PC-3 (cell line): ENCODE data around the gene RPL27A. TPM values are rescaled to one million over a fixed set of nuclear protein-coding genes. Genes with fewer than 3 reads are reported as not detected.

ENCODE experiments used
- ATAC-seq: fragments of 200-7000 bp; cut with Tn5 transposase; 2 replicates; pipeline ENCODE4 v1.9.1; 2020; ENCODE audit warnings: mild to moderate bottlenecking, moderate library complexity
- BruUV-seq: library from RNA; stranded (reverse); fragments of 400-500 nt; replicated peaks from 2 replicates; lab custom pipeline; 2021; lab: Mats Ljungman, UMichigan
- CTCF ChIA-PET: fragments of 300-600 bp; sonication (Branson Sonifier 250); formaldehyde crosslinking; loops from one replicate; lab custom pipeline; 2022; ENCODE audit warnings: antibody characterized with exemption; lab: Charles Lee
- POLR2A ChIA-PET: fragments of 300-600 bp; sonication (Branson Sonifier 250); formaldehyde crosslinking; loops from one replicate; lab custom pipeline; 2022; ENCODE audit warnings: antibody characterized with exemption; ENCODE audit not compliant: unreplicated experiment; lab: Charles Lee
- DNase-seq: peaks from one replicate; pipeline ENCODE4 v3.0.0-alpha.2; 2015
- H2AFZ ChIP-seq: fragments of 300-600 bp; sonication (generic); 2 replicates; pipeline ENCODE4 v1.6.0; 2016; ENCODE audit warnings: antibody characterized with exemption, low read length
- H3F3A ChIP-seq: fragments of 300-600 bp; sonication (generic); one replicate; pipeline ENCODE4 v1.6.0; 2017; ENCODE audit warnings: antibody characterized with exemption, low read length, control low read depth, mild to moderate bottlenecking; ENCODE audit not compliant: unreplicated experiment
- H3K27ac ChIP-seq: fragments of 300-600 bp; sonication (generic); 2 replicates; pipeline ENCODE4 v1.5.1; 2016; ENCODE audit warnings: mild to moderate bottlenecking, low read length
- H3K27me3 ChIP-seq: fragments of 300-600 bp; sonication (generic); 2 replicates; pipeline ENCODE4 v1.6.1; 2016; ENCODE audit warnings: low read length, mixed read lengths
- H3K36me3 ChIP-seq: fragments of 300-600 bp; sonication (generic); 2 replicates; pipeline ENCODE4 v1.6.1; 2016; ENCODE audit warnings: low read depth, mixed run types, low read length, mixed read lengths
- H3K4me1 ChIP-seq: fragments of 300-600 bp; sonication (generic); 2 replicates; pipeline ENCODE4 v1.5.1; 2016; ENCODE audit warnings: low read length; ENCODE audit not compliant: insufficient read depth
- H3K4me2 ChIP-seq: fragments of 300-600 bp; sonication (generic); 2 replicates; pipeline ENCODE4 v1.6.0; 2016; ENCODE audit warnings: low read length
- H3K4me3 ChIP-seq: fragments of 300-600 bp; sonication (generic); 2 replicates; pipeline ENCODE4 v1.5.1; 2016; ENCODE audit warnings: mild to moderate bottlenecking, low read length, mixed read lengths
- H3K79me2 ChIP-seq: fragments of 300-600 bp; sonication (generic); 2 replicates; pipeline ENCODE4 v1.6.1; 2017; ENCODE audit warnings: low read length, mixed read lengths
- H3K9ac ChIP-seq: fragments of 300-600 bp; sonication (generic); 2 replicates; pipeline ENCODE4 v1.6.0; 2016; ENCODE audit warnings: mild to moderate bottlenecking, low read length
- H3K9me2 ChIP-seq: fragments of 300-600 bp; sonication (generic); replicated peaks from 2 replicates; pipeline ENCODE4 v1.6.1; 2016; ENCODE audit warnings: mixed run types, low read length, mixed read lengths
- H3K9me3 ChIP-seq: fragments of 300-600 bp; sonication (generic); 2 replicates; pipeline ENCODE4 v1.6.1; 2016; ENCODE audit warnings: low read length, mixed read lengths
- H4K20me1 ChIP-seq: fragments of 300-600 bp; sonication (generic); 2 replicates; pipeline ENCODE4 v1.6.1; 2016; ENCODE audit warnings: low read length, mixed read lengths
- CTCF ChIP-seq: fragments of 300-600 bp; sonication (generic); conservative IDR thresholded peaks from 2 replicates; pipeline ENCODE4 v1.5.1; 2017; ENCODE audit warnings: antibody characterized with exemption, low read depth, mild to moderate bottlenecking, low read length
- EZH2 ChIP-seq: fragments of 300-600 bp; sonication (generic); IDR thresholded peaks from one replicate; pipeline ENCODE4 v1.6.1; 2017; ENCODE audit warnings: antibody characterized with exemption, mild to moderate bottlenecking, low read length; ENCODE audit not compliant: unreplicated experiment
- EZH2phosphoT487 ChIP-seq: fragments of 300-600 bp; sonication (generic); IDR thresholded peaks from 2 replicates; pipeline ENCODE4 v1.6.1; 2018; ENCODE audit warnings: mild to moderate bottlenecking, antibody characterized with exemption, low read length, borderline replicate concordance
- intact Hi-C: fragments of 100-400 bp; cut with micrococcal nuclease; formaldehyde crosslinking; loops from 2 replicates; pipeline ENCODE4 v1.9.0; 2023
- total RNA-seq: library from RNA; depleted of rRNA; stranded (reverse); fragments of >200 nt; gene quantifications from 2 replicates; pipeline ENCODE4 v1.2.3, GENCODE V29; 2014

Gene RPL27A
- total RNA-seq, 1 experiment from 2014 or later: 1,132 TPM

GRCh38 chr11:8691601-8692000, 9.0 kb downstream of the RPL27A start:
- Histone ChIP-seq H3K9me3 (no peaks in the 10 kb centered on the region), H3K27ac (no peak overlapping the region), H3K9ac (no peak overlapping the region), H4K20me1 (no peaks in the 10 kb centered on the region), H3K9me2 (no peaks in the 10 kb centered on the region), H3K4me3 (no peak overlapping the region), H3K36me3 (peaks cover 23% of the 10 kb centered on the region), H3F3A (peaks cover 14% of the 10 kb centered on the region), H3K79me2 (peaks cover 30% of the 10 kb centered on the region), H3K27me3 (no peaks in the 10 kb centered on the region), H2AFZ (no peak overlapping the region), H3K4me2 (no peak overlapping the region), H3K4me1 (peaks cover 27% of the 10 kb centered on the region)
- TF ChIP-seq EZH2phosphoT487 (no peak), CTCF (no peak), EZH2 (no peak)
- DNase-seq (no peak), ATAC-seq (no peak)
- intact Hi-C loops: no loop called here
- CTCF ChIA-PET: no interaction called here
- POLR2A ChIA-PET: no interaction called here
- no TSS peak for BruUV-seq

GRCh38 chr11:8692417-8692816, 9.8 kb downstream of the RPL27A start:
- Histone ChIP-seq H3K9me2 (no peaks in the 10 kb centered on the region), H3F3A (peaks cover 9% of the 10 kb centered on the region), H3K36me3 (peaks cover 19% of the 10 kb centered on the region), H3K4me3 (no peak overlapping the region), H3K4me1 (peaks cover 19% of the 10 kb centered on the region), H4K20me1 (no peaks in the 10 kb centered on the region), H3K4me2 (no peak overlapping the region), H3K79me2 (peaks cover 30% of the 10 kb centered on the region), H3K27me3 (no peaks in the 10 kb centered on the region), H3K9me3 (no peaks in the 10 kb centered on the region), H2AFZ (no peak overlapping the region), H3K27ac (no peak overlapping the region), H3K9ac (no peak overlapping the region)
- no TSS peak for BruUV-seq
- intact Hi-C loops: no loop called here
- DNase-seq (no peak), ATAC-seq (no peak)
- CTCF ChIA-PET: no interaction called here
- TF ChIP-seq EZH2: no peak
- no peak for TF ChIP-seq CTCF
- TF ChIP-seq EZH2phosphoT487: no peak
- POLR2A ChIA-PET: no interaction called here

GRCh38 chr11:8693010-8693551, 10.5 kb downstream of the RPL27A start:
- no TSS peak for BruUV-seq
- H3K9me3 ChIP-seq: no peaks in the 10 kb centered on the region
- no peaks in the 10 kb centered on the region for H4K20me1 ChIP-seq
- no peak for DNase-seq
- H3K27me3 ChIP-seq: no peaks in the 10 kb centered on the region
- H3K27ac ChIP-seq: no peak overlapping the region
- intact Hi-C loops: no loop called here
- POLR2A ChIA-PET: no interaction called here
- no peak overlapping the region for H3K9ac ChIP-seq
- ATAC-seq: no peak
- H3K4me2 ChIP-seq: no peak overlapping the region
- H3K79me2 ChIP-seq: peaks cover 30% of the 10 kb centered on the region
- no peak overlapping the region for H3K4me3 ChIP-seq
- peaks cover 6% of the 10 kb centered on the region for H3F3A ChIP-seq
- H3K9me2 ChIP-seq: no peaks in the 10 kb centered on the region
- TF ChIP-seq EZH2 (no peak), CTCF (no peak), EZH2phosphoT487 (no peak)
- peaks cover 22% of the 10 kb centered on the region for H3K36me3 ChIP-seq
- no peak overlapping the region for H2AFZ ChIP-seq
- H3K4me1 ChIP-seq: peaks cover 13% of the 10 kb centered on the region
- CTCF ChIA-PET: no interaction called here
